GM21528 (cell line): ENCODE measurements around the gene KIAA1671.

Experiments used
- ATAC-seq: cut with Tn5 transposase; IDR thresholded peaks from one replicate; pipeline ENCODE4 v1.9.1; 2021; ENCODE audit warnings: mild to moderate bottlenecking, moderate library complexity; ENCODE audit not compliant: unreplicated experiment, low FRiP score

KIAA1671 gene

DNA sequence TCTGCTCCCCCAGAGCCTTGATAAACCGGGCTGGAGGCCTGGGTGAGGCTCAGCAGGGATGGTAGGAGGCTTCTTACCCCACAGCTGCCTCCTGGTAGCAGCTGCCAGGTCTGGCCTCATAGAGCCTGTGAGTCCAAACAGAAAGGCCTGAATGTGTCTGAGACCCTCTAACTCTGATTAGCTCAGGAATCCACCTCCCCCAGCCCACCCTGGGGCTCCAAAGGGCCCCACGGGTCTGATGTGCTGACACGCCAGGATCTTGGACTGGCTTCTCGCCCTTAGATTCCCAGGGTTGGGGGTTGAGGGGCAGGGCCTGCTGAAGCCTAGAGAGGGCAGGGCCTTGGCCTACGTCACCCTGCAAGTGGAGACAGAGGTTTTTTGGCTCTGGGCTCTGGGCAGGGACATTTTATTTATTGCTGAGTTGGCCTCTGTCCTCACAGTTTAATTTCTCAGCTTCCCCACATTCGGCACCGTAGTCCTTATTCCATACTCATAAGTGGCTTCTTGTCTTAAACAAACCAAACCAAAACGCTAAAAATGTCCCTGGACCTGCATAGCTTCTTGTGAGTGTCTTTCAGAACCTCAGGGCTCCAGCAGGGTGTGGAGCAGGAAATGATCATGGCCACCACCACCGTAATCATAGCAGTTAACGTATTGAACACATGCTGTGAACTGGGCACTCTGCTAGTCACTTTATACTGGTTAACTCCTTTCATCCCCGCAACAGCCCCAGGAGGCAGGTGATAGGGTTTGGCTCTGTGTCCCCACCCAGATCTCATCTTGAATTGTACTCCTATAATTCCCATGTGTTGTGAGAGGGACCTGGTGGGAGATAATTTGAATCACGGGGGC, 25.1 kb downstream of the KIAA1671 start:
- no peak for ATAC-seq

DNA sequence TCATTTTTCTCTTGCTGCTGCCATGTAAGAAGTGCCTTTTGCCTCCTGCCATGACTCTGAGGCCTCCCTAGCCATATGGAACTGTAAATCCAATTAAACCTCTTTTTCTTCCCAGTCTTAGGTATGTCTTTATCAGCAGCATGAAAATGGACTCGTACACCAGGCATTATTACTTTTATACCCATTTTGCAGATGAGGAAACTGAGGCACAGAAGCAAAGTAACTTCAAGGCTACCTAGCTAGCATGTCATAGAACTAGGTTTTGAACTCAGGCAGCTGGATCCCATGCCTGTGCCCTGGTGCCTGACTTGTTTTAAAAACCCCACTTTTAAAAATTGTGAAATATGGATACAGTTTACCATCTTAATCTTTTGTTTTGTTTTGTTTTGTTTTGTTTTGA, 25.8 kb downstream of the KIAA1671 start:
- ATAC-seq: no peak

DNA sequence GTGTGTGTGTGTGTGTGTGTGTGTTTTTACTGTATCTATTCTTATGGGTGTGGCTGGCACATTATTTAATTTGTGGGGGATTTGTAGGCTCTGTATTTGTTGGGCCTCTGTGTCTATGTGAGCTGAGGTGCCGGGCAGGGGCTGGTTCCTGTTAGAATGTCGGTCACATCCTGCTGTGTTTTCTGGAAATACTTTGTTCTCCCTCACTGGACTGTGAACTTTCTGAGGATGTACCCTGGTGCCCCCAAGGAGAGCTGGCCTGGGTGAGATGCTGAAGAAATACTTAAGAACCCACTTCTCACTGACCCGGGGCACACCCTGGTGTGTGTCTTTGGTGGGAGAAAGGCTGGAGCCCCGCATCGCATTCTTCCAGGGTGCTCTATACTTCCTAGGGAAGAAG, 28.6 kb downstream of the KIAA1671 start:
- no peak for ATAC-seq

DNA sequence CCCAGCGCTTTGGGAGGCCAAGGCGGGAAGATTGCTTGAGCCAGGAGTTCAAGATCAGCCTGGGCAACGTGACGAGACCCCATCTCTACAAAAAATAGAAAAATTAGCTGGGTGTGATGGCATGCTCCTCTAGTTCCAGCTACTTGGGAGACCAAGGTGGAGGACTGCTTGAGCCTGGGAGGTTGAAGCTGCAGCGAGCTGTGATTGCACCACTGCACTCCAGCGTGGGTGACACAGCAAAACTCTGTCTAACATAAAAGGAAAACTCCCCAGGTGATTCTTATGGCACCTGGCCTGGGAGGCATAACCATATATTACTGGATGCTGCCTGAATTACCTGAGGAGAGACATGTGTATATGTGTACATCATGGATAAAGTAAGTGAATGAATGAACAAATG, 29.1 kb downstream of the KIAA1671 start:
- no peak for ATAC-seq

DNA sequence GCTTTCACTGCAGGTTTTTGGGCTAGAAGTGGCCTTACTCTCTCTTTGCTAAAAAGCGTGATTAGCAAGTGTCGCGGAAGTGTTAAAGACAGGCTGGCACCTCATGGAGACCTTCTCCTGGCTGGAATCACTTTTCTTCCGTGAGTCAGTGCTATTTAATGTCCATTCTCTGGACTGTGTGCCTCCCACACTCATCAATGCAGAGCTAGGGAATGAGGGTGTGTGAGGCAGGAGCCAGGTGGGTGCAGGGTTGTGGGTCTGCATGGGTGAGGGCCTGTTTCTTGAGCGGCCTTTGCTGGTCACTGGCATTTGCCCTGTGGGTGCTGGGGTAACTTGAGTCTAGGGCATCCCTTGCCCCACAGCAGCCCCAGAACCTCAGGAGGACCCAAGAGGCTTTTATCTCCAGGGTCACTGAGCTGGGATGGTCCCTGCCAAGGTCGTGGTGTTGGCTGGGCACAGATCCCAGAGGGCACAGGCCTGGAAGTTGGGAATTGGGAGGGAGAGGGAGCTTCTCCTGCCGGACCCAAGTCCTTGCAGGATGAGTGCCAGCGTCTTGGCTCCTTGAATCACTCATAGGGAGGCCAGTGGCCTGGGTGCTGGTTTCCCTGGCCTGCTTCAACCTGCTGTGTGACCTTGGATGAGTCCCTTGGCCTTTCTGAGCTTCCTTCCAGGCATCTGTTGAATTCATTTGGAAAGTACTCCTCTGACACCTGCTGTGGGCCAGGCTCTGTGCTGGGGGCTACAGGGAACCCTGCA, 30.0 kb downstream of the KIAA1671 start:
- no peak for ATAC-seq

DNA sequence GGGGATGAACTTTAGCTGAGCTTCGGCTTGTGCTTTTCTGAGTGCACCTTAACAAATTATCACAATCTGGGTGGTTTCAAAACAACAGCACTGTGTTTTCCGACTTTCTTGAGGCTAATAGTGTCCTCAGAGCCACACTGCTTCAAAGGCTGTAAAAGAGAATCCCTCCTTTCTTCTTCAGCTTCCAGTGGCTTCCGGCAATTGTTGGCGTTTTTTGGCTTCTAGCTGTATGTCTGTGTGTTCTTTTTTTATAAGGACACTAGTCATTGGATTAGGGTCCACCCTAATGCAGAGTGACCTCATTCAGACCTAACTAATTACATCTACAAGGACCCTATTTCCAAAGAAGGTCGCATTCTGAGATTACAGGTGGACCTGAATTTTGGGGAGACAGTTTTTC, 30.6 kb downstream of the KIAA1671 start:
- no peak for ATAC-seq

DNA sequence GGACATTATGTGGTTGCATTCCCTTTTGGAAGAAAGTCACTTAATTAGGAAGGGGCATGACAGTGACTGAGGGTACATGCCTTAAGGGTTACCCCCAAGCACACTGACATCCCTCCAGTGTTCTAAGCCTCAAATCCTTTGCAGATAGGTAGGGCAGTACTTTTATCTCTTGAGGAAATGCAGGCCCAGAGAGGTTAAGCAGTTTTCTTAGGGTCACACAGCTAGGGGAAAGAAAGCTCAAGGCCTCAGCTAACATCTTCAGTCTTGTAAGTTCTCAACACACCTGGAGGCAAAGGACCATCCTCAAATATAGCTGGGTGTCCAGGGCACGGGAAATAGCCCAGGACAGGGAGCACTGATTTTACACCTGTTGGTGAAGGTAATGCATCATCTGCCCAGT, 31.6 kb downstream of the KIAA1671 start:
- ATAC-seq: no peak

DNA sequence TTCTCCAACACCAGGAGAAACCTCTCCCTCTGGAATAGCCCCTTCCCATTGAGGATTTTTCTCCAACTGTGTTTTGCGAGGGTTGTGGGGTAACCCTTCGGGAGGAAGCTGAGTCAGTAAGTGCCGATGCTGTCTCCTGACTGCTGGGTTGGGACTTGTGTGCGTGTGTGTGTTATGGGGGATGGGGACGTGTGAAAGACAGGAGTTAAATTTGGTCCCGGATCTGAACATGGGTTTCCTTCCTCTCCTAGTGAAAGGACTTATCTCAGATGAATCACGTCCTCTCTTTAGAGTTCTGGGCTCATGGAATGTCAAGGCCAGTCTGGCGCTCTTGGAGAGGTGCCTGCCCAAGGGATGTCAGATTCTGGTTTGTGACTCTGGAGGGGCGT, 33.3 kb downstream of the KIAA1671 start:
- no peak for ATAC-seq

DNA sequence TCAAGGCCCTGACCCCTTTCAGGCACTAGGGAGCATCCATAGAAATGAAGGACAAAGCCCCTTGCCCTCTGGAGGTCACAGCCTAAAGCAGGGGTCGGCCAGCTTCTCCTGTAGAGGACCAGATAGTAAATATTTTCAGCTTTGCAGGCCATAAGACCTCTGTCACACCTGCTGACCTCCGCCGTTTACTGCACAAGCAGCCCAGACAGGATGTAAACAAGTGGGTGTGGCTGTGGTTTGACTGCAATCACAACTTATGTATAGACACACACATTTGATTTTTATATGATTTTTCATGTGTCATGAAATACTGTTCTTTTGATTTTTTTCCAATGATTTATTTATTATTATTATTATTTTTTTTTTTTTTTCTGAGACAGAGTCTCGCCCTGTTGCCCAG, 34.3 kb downstream of the KIAA1671 start:
- no peak for ATAC-seq

DNA sequence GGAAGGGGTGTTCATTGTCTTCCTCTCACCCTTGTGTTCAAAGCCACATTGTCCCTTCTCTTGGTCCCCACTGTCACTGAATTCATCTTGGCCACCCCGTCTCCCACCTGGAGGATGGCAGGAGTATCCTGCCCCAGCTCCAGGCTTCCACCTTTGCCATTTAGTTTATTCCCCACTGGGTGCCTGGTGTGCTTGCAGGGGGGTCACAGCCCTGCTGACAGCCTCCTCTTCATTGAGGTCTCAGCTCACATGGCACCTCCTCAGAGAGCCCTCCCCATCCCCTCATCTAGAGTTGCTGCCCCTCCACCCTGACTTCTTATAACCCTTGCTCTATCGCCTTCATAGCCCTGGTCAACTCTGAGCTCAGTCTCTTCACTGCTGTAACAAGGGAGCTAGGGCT, 36.6 kb downstream of the KIAA1671 start:
- ATAC-seq: no peak

DNA sequence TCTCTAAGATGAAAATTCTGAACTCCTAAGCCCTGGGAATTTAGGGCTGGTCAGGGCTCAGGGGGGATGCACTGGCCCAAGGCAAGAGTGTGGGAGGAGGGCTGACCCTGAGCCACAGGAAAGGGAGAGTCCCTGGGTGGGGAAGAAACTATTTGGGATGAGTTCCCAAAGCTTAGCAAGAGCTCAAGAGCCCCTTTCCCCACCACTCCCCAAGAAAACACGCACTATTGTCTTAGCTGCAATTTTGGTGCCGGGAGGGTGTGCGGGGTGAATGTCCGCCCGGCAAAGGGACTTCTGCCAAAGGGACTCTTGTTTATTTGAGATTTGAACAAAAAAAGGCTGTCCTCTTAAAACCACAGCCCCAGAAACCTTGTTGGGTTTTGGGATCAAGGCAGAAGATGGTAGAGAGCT, 37.0 kb downstream of the KIAA1671 start:
- ATAC-seq: no peak

DNA sequence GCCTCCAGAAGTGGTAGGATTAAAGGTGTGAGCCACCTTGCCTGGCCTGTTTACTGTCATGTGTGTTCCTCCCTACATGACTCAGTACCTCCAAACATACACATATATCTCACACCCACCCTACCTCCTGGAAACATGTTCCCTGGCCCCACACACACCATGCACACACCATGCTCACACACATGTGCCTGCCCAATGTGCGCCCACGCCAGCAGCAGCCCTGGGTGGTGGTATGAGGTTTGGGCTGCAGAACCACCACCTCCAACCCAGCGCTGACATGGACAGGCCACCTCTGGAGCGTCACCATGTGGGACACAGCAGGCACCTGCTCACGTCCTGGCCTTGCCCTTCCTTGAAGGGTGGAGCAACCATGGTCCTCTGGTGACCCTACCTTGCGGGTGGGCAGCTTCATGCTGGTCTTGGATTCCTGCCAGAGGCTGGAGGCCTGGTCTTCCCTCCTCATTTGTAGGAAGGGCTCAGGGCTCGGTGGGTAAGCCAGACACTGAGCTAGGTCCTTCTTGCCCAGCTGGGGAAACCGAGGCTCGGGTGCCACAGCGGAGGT, 37.9 kb downstream of the KIAA1671 start:
- ATAC-seq: no peak

DNA sequence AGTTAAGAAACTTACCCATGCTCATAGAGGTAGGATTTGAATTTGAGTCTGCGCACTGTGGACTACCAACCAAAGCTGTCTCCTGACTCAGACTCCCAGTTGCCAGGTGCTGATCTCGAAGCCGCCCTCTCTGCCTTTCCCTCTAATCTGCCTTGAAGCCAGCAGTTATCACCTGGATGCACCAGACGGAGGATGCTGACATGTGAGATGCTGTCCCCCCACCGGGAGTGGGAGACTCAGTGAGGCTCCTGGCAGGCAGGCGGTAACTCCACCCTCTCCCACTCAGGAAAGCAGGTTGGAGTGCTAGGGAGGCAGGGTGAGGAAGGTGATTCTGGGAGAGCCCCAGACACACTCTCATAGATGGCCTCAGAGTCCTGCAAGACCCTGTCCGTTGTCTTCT, 40.4 kb downstream of the KIAA1671 start:
- no peak for ATAC-seq

DNA sequence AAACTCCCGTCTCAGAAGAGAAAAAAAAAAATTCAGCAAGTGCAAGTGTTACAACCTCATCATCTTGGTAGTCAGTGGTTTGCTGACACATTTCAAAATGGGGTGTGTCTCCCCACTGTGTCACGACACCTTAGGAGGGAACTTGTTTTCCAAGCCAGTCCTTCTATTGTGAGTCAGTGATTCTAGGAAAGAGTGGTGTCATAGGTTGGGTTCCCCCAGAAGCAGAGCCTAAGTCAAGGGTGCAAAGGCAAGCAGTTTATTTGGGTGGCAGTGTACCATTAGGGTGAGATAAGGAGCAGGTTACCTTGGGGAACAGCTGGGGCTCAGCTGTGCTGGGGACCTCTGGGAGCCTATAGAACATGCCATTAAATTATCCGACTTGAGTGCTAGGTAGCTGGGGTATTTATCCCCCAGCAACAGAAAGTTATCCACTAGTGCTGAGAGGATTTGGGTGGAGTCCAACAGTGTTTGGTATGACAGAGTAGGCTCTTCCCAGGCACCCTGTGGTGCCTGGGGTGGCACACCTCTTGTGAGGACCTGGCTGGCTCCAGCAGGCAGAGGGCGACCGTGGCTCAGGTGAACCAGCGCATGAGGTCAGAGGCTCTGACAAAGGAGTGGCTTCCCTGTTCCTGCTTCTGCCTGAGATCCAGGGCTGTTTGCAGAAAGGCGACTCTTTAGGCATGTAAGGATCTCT, 41.7 kb downstream of the KIAA1671 start:
- no peak for ATAC-seq

DNA sequence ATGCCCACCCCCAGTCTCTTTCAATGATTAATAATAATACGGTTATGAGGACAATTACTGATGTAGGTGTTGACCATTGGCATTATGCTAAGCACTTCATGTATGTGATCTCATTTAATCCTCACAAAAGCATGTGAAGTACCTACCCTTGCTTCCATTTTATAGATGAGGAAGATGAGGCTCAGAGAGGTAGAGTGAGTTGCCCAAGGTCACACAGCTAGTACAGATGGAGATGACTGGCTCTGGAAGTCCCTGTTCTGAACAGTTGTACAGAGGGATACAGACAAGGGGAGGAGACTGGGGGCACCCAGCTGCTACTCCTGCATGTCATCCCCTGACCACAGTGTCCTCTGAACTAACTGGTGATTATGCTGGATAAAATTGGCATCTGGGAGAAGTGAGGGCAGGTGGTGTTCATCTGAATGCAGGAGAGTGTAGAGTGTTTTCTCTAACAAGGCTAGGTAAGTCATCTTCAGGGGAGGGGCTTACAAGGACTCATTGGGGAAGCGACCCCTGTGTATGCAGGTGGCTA, 43.2 kb downstream of the KIAA1671 start:
- ATAC-seq: no peak

DNA sequence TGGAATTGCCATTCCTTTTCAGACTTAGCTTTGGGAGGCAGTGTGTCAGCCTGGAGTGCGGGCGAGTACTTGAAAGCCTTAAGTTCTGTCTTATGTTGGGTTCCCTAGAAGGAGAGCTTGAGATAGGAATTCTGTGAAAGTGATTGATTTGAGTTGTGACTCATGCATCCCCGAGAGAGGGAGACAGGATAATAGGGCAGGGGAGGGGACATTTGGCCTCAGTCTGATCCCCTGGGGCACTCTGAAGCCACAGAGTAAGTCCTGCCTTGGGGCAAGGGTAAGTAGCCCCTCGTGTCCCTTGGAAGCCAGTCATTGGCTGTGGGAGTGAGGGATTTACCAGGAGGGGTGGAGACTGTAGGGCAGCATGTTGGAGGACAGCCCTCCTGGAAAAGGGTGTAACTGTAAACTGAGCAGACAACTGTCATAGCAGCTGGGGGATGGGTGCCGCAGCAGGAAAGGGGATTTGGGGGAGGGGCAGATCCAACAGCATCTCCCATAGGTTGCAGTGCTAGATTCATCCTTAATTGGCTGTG, 44.0 kb downstream of the KIAA1671 start:
- no peak for ATAC-seq

DNA sequence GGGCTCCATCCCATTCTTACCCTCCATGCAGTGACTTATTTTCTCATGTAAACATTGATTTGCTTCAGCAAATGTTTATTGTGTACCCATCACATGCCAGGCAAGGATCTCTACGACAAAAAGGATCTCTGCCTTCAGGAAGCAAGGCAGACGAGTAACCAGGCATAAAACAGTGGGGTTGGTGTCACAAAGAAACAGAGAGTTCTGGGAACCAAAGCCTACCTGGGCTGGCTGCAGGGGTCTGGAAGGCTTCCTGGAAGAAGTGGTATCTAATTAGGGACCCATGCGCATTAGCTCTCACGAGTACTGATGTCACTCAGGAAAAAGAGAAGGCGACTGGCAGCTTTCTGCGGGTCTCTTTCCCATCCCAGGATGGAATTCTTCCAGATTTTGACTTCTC, 44.5 kb downstream of the KIAA1671 start:
- no peak for ATAC-seq

DNA sequence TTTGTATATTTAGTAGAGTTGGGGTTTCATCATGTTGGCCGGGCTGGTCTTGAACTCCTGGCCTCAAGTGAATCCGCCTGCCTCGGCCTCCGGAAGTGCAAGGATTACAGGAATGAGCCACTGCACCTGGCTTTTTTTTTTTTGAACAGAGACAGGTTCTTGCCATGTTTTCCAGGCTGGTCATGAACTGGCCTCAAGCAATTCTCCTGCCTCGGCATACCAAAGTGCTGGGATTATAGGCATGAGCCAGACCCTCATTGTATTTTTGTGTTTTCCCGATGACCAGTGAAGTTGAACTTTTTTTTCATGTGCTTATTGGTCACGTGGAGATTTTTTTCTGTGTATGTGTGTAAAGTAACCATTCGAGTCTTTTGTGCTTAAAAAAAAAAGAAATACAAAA, 48.2 kb downstream of the KIAA1671 start:
- ATAC-seq: no peak

DNA sequence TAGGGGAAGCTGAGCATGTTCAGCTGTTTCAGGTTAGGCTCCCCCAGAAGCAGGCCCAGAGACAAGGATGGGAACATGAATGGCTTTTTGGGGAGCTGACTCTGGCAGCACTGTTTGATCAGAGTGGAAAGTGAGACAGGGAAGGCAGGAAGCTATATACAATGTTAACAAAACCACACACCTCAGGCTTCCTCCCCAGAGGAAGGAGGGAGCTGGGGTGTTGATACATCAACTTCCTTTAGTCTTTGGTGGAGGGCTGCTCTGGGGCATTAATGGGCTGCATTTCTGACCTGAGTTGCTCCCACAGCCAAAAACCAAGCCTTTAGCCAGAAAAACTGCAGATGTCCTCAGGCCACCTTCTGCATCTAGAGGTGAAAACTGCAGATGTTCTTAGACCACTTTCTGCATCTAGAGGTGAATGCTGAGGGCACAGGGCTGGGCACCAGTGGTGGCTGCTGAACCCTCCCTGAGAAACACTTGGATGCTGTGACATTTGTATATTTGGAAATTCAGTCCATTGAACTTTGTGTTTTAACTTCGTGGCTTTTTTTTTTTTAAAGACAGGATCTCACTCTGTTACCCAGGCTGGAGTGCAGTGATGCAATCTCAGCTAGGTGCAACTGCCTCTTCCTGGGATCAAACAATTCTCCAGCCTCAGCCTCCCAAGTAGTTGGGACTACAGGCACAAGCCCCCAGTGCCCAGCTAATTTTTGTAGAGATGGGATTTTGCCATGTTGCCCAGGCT, 49.9 kb downstream of the KIAA1671 start:
- no peak for ATAC-seq

DNA sequence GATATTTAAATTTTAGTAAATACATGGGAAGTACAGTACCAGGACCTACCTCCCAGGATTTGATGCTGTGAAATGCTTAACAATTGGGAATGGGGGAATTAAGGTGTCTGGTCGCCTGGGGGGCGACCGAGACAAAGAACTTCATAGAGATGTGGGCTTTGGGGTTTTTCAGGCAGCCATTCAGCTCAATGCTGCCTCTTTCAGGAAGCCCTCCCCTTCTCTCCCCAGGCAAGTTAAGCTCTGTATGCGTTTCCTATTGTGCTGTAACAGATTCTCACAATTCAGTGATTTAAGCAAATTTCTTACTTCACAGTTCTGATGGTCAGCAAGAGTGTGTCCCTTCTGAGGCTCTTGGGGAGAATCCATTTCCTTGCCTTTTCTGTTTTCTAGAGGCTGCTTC, 53.8 kb downstream of the KIAA1671 start:
- ATAC-seq: no peak
